PC-9 (cell line): ENCODE results near the gene FXYD7. TPM values are rescaled to one million over a fixed set of nuclear protein-coding genes. Genes with fewer than 3 reads are reported as not detected.
A peak's percentile ranks its signal among the peaks of the same experiment; 100 is the strongest.

ENCODE experiments used
- BruUV-seq: library from RNA; stranded (reverse); fragments of 400-500 nt; replicated peaks from 2 replicates; lab custom pipeline; 2021; lab: Mats Ljungman, UMichigan
- CTCF ChIA-PET: fragments of 300-600 bp; sonication (Branson Sonifier 250); formaldehyde crosslinking; loops from one replicate; lab custom pipeline; 2022; ENCODE audit warnings: antibody characterized with exemption; lab: Charles Lee
- POLR2A ChIA-PET: fragments of 300-600 bp; sonication (Branson Sonifier 250); formaldehyde crosslinking; loops from one replicate; lab custom pipeline; 2022; ENCODE audit warnings: antibody characterized with exemption; ENCODE audit not compliant: unreplicated experiment; lab: Charles Lee
- DNase-seq, 2 experiments: peaks; one replicate each; pipeline versions ENCODE4 v3.0.0 to v3.0.0-alpha.2; 2015 to 2022; ENCODE audit warnings: mixed read lengths in 1 of 2
- H2AFZ ChIP-seq: fragments of 200-600 bp; sonication (generic); 2 replicates; pipeline ENCODE4 v1.8.1; 2017; ENCODE audit warnings: antibody characterized with exemption
- H3F3A ChIP-seq: fragments of 200-600 bp; sonication (generic); 2 replicates; pipeline ENCODE4 v1.8.1; 2017; ENCODE audit warnings: antibody characterized with exemption, mild to moderate bottlenecking, low read depth; ENCODE audit not compliant: insufficient read depth
- H3K27ac ChIP-seq: fragments of 200-600 bp; sonication (generic); 2 replicates; pipeline ENCODE4 v1.6.1; 2016; ENCODE audit warnings: mixed run types
- H3K27me3 ChIP-seq: fragments of 200-600 bp; sonication (generic); 2 replicates; pipeline ENCODE4 v1.6.1; 2016; ENCODE audit warnings: low read depth, mixed run types; ENCODE audit not compliant: insufficient read depth
- H3K36me3 ChIP-seq: fragments of 200-600 bp; sonication (generic); 2 replicates; pipeline ENCODE4 v1.6.1; 2016; ENCODE audit warnings: low read depth, mixed run types
- H3K4me1 ChIP-seq: fragments of 200-600 bp; sonication (generic); replicated peaks from 2 replicates; pipeline ENCODE4 v1.6.1; 2016; ENCODE audit warnings: mixed run types; ENCODE audit not compliant: insufficient read depth
- H3K4me2 ChIP-seq: fragments of 200-600 bp; sonication (generic); 2 replicates; pipeline ENCODE4 v1.6.1; 2017; ENCODE audit warnings: mixed run types
- H3K4me3 ChIP-seq: fragments of 200-600 bp; sonication (generic); 2 replicates; pipeline ENCODE4 v1.6.1; 2016; ENCODE audit warnings: mixed run types
- H3K79me2 ChIP-seq: fragments of 200-600 bp; sonication (generic); 2 replicates; pipeline ENCODE4 v1.6.1; 2017; ENCODE audit warnings: low read depth, mixed run types
- H3K9me2 ChIP-seq: fragments of 200-600 bp; sonication (generic); 2 replicates; pipeline ENCODE4 v1.8.1; 2017; ENCODE audit warnings: mild to moderate bottlenecking; ENCODE audit not compliant: insufficient read depth
- H3K9me3 ChIP-seq: fragments of 200-600 bp; sonication (generic); 2 replicates; pipeline ENCODE4 v1.8.1; 2016; ENCODE audit warnings: low read depth; ENCODE audit not compliant: insufficient read depth
- H4K20me1 ChIP-seq: fragments of 200-600 bp; sonication (generic); 2 replicates; pipeline ENCODE4 v1.8.1; 2017; ENCODE audit not compliant: insufficient read depth
- CTCF ChIP-seq: fragments of 200-600 bp; sonication (generic); conservative IDR thresholded peaks from 2 replicates; pipeline ENCODE4 v1.6.1; 2017; ENCODE audit warnings: mixed run types, antibody characterized with exemption, mild to moderate bottlenecking, moderate library complexity
- EZH2 ChIP-seq: fragments of 200-600 bp; sonication (generic); IDR thresholded peaks from 2 replicates; pipeline ENCODE4 v1.8.0; 2017; ENCODE audit warnings: antibody characterized with exemption, low read depth
- intact Hi-C: fragments of 100-400 bp; cut with micrococcal nuclease; formaldehyde crosslinking; loops from one replicate; pipeline ENCODE4 v1.10.0; 2022; ENCODE audit not compliant: unreplicated experiment
- total RNA-seq: library from RNA; stranded (reverse); gene quantifications from 2 replicates; pipeline ENCODE4 v1.2.3, GENCODE V29; 2021

The FXYD7 gene
- total RNA-seq, 1 experiment from 2014 or later, result not detected

GRCh38 chr19:35162471-35163326 is 19.6 kb downstream of the FXYD7 start:
- Histone ChIP-seq H3K27ac (peak overlapping the region; percentile 97), H3K9me2 (no peaks in the 10 kb centered on the region), H3K4me1 (peaks cover 71% of the 10 kb centered on the region), H4K20me1 (no peaks in the 10 kb centered on the region), H3K27me3 (no peaks in the 10 kb centered on the region), H3F3A (peaks cover 94% of the 10 kb centered on the region), H3K9me3 (peaks cover 15% of the 10 kb centered on the region; the same call in 1 of the 2 replicates), H3K36me3 (peaks cover 83% of the 10 kb centered on the region), H3K4me2 (peak overlapping the region; percentile 72), H3K79me2 (peaks cover 44% of the 10 kb centered on the region), H2AFZ (no peak overlapping the region), H3K4me3 (peak overlapping the region; percentile 37; the same call in 1 of the 2 replicates)
- ChIA-PET POLR2A (interaction anchor here (0.7 kb wide), 1 partner anchor 16 kb away, joined by 3 read pairs; no protein-coding TSS in a partner anchor), CTCF (interaction anchor here (0.6 kb wide), 1 partner anchor 342 kb away, joined by 3 read pairs; no protein-coding TSS in a partner anchor)
- BruUV-seq, result no TSS peak
- peak; percentile 74 to 98 for DNase-seq
- intact Hi-C loops, result no loop called here
- TF ChIP-seq CTCF (no peak), EZH2 (no peak)

GRCh38 chr19:35164418-35164817 is 21.4 kb downstream of the FXYD7 start:
- Histone ChIP-seq H3K79me2 (peaks cover 27% of the 10 kb centered on the region), H3F3A (peaks cover 98% of the 10 kb centered on the region), H3K4me1 (peaks cover 82% of the 10 kb centered on the region), H4K20me1 (no peaks in the 10 kb centered on the region), H3K27ac (peak overlapping the region; percentile 97), H3K36me3 (peaks cover 66% of the 10 kb centered on the region), H3K4me3 (peak overlapping the region; percentile 37), H3K9me3 (peaks cover 15% of the 10 kb centered on the region; the same call in 1 of the 2 replicates), H3K4me2 (peak overlapping the region; percentile 72), H2AFZ (no peak overlapping the region), H3K27me3 (no peaks in the 10 kb centered on the region), H3K9me2 (no peaks in the 10 kb centered on the region)
- no peak for TF ChIP-seq CTCF
- no peak for TF ChIP-seq EZH2
- intact Hi-C loops, result no loop called here
- CTCF ChIA-PET, result no interaction called here
- POLR2A ChIA-PET, result no interaction called here
- no TSS peak for BruUV-seq
- DNase-seq, result peak in 1 of 2 experiments; percentile 92

- intact Hi-C loops, result no loop called here
- Histone ChIP-seq H3K9me2 (no peaks in the 10 kb centered on the region), H3K9me3 (peaks cover 15% of the 10 kb centered on the region; the same call in 1 of the 2 replicates), H3F3A (peaks cover 98% of the 10 kb centered on the region), H3K4me1 (peaks cover 91% of the 10 kb centered on the region), H3K4me3 (peak overlapping the region; percentile 34), H4K20me1 (no peaks in the 10 kb centered on the region), H3K79me2 (peaks cover 24% of the 10 kb centered on the region), H3K4me2 (peak overlapping the region; percentile 64), H2AFZ (no peak overlapping the region), H3K27ac (peak overlapping the region; percentile 97), H3K27me3 (no peaks in the 10 kb centered on the region), H3K36me3 (peaks cover 68% of the 10 kb centered on the region)
- no TSS peak for BruUV-seq
- CTCF ChIA-PET, result no interaction called here
- DNase-seq, result no peak
- no peak for TF ChIP-seq EZH2
- no peak for TF ChIP-seq CTCF
- POLR2A ChIA-PET, result no interaction called here
These were observed 22.4 kb downstream of the FXYD7 start for GRCh38 chr19:35165200-35166058.
